Gastroesophageal sphincter (tissue), 3 donors: ENCODE data around the gene ST8SIA6.

Experiments
- POLR2A ChIP-seq, 2 donors: fragments of 450-650 bp; IDR thresholded peaks; one replicate each; pipeline ENCODE4 v1.6.1; 2017; ENCODE audit warnings: antibody characterized with exemption in 2 of 2, mild to moderate bottlenecking in 2 of 2, moderate library complexity in 1 of 2
- POLR2AphosphoS5 ChIP-seq: sonication (generic); formaldehyde crosslinking; IDR thresholded peaks from one replicate; pipeline ENCODE4 v1.6.1; 2017; ENCODE audit warnings: antibody characterized with exemption
- TF ChIP-seq, protein P1 (sequence below), 4 experiments: fragments of 200-600 bp in 2 of 4; fragments of 450-650 bp in 2 of 4; sonication (generic) in 1 of 4; IDR thresholded peaks; one replicate each; pipeline ENCODE4 v1.5.1; 2017 to 2019; ENCODE audit warnings: antibody characterized with exemption in 4 of 4, mild to moderate bottlenecking in 2 of 4, moderate library complexity in 2 of 4

DNA sequence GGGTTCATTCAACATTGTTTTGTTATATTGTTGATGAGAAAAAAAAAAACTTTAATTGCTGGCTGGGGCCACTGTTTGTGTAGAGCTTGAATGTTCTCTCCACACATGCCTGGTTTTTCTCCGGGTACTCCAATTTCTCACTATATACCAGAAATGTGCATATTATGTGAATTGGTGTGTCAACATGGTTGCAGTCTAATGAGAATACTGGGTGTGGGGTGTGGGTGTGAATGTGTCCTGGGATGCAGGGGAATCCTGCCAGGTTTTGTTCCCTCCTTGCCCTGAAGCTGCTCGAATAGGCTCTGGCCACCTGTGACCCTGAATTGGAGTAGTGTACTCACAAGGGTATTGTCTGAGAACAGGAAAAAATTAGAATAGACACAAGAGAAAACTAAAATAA is 145.0 kb downstream of the ST8SIA6 start:
- TF ChIP-seq, protein P1, sequence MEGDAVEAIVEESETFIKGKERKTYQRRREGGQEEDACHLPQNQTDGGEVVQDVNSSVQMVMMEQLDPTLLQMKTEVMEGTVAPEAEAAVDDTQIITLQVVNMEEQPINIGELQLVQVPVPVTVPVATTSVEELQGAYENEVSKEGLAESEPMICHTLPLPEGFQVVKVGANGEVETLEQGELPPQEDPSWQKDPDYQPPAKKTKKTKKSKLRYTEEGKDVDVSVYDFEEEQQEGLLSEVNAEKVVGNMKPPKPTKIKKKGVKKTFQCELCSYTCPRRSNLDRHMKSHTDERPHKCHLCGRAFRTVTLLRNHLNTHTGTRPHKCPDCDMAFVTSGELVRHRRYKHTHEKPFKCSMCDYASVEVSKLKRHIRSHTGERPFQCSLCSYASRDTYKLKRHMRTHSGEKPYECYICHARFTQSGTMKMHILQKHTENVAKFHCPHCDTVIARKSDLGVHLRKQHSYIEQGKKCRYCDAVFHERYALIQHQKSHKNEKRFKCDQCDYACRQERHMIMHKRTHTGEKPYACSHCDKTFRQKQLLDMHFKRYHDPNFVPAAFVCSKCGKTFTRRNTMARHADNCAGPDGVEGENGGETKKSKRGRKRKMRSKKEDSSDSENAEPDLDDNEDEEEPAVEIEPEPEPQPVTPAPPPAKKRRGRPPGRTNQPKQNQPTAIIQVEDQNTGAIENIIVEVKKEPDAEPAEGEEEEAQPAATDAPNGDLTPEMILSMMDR (IDR thresholded peaks at IDR 0.05): no peak
- no peak for TF ChIP-seq POLR2AphosphoS5
- no peak for TF ChIP-seq POLR2A (IDR thresholded peaks at IDR 0.05)
